Heart left ventricle (tissue), 13 donors: Measurements from ENCODE around the gene ITGB3.

ENCODE experiments used
- POLR2A ChIP-seq, 2 donors: fragments of 450-650 bp; IDR thresholded peaks; one replicate each; pipeline ENCODE4 v1.6.1; 2017; ENCODE audit warnings: antibody characterized with exemption in 2 of 2, mild to moderate bottlenecking in 2 of 2, moderate library complexity in 2 of 2
- TF ChIP-seq, protein P1 (sequence below), 12 donors: fragments of 200-600 bp; sonication (generic) in 4 of 12; IDR thresholded peaks; one replicate each; pipeline versions ENCODE4 v1.5.0 to v1.8.0; 2018 to 2022; ENCODE audit warnings: antibody characterized with exemption in 12 of 12, mild to moderate bottlenecking in 5 of 12
- donor health status: ischemic (EF 13 %, LVEDD 7.1; RV severe dilation, severe dysfunction).
- donor health status: DM: no; HTN: yes; CAD: no.
- donor health status: DM: no; HTN: no; CAD: no.
- donor health status: ischemic (EF 25% LVEDD 6.9; RV normal size, moderate dysfunction).
- donor health status: ischemic (EF 25% LVEDD 5.7; RV mildly dilated, moderate dysfunction).
- donor health status: ischemic (EF 35%, LVEDD 5.7; RV mildly dilated, moderate dysfunction).
- donor health status: nonischemic (EF 11% LVEDD 7.7; RV severe dilation, severe dysfunction).
- donor health status: DM: yes; HTN: yes; CAD: no.
- donor health status: PGD.
- donor health status: ischemic (EF 29% LVEDD 5.4; RV normal size, mild dysfunction).
- donor health status: nonischemic (EF 23%, LVEDD 6.1; RV moderate dilation, normal function).

- TF ChIP-seq, protein P1, sequence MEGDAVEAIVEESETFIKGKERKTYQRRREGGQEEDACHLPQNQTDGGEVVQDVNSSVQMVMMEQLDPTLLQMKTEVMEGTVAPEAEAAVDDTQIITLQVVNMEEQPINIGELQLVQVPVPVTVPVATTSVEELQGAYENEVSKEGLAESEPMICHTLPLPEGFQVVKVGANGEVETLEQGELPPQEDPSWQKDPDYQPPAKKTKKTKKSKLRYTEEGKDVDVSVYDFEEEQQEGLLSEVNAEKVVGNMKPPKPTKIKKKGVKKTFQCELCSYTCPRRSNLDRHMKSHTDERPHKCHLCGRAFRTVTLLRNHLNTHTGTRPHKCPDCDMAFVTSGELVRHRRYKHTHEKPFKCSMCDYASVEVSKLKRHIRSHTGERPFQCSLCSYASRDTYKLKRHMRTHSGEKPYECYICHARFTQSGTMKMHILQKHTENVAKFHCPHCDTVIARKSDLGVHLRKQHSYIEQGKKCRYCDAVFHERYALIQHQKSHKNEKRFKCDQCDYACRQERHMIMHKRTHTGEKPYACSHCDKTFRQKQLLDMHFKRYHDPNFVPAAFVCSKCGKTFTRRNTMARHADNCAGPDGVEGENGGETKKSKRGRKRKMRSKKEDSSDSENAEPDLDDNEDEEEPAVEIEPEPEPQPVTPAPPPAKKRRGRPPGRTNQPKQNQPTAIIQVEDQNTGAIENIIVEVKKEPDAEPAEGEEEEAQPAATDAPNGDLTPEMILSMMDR (IDR thresholded peaks at IDR 0.05), result no peak
- no peak for TF ChIP-seq POLR2A (IDR thresholded peaks at IDR 0.05)
Observed at GRCh38 chr17:47338026-47338425, 84.4 kb downstream of the ITGB3 start.
